WTC11 (cell line): Measurements from ENCODE around the gene KCNIP3.

Experiments
- SMAD4 ChIP-seq: sonication (generic); formaldehyde crosslinking; IDR thresholded peaks from 2 replicates; pipeline ENCODE4 v1.8.0; 2022; ENCODE audit warnings: mild to moderate bottlenecking, missing genetic modification reagents
- ZBTB21 ChIP-seq: sonication (generic); formaldehyde crosslinking; IDR thresholded peaks from 2 replicates; pipeline ENCODE4 v1.8.1; 2023; ENCODE audit warnings: mild to moderate bottlenecking, missing genetic modification reagents, borderline replicate concordance
- TF ChIP-seq, protein P1 (sequence below): fragments of 200-600 bp; IDR thresholded peaks from 2 replicates; pipeline ENCODE4 v1.8.0; 2022; ENCODE audit warnings: antibody characterized with exemption
- TF ChIP-seq, protein P2 (sequence below): sonication (generic); formaldehyde crosslinking; IDR thresholded peaks from 2 replicates; pipeline ENCODE4 v1.8.0; 2022; ENCODE audit warnings: mild to moderate bottlenecking, missing genetic modification reagents
- TF ChIP-seq, protein P3 (sequence below): fragments of 250-450 bp; sonication (Bioruptor Pico); IDR thresholded peaks from 2 replicates; pipeline ENCODE4 v2.1.2; 2022; ENCODE audit warnings: mild to moderate bottlenecking, moderate library complexity

DNA sequence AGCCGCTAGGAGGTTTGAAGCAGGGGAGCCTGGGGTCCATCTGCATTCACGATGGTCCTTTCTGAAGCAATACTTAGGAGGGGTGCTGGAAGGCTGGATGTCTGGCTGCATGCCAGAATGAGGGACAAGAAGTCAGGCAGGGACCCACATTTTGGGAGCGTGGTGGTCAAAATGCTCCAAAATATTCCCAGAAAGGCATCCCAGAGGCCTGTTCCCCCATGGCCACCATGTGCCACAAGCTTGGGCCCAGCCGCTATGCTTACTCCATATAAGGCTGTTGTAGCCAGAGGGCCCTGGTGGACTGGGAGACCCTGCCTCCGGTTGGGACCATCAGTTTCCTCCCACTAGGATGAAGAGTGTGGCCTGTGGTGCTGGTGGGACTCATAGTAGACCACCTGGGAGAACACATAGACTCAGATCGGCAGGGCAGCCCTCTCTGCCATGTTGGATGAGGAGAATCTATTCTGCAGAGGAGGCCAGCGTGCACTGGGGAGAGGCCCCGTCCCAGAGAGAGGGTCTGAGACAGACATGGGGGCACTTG, 26.5 kb upstream of the KCNIP3 start:
- TF ChIP-seq, protein P1, sequence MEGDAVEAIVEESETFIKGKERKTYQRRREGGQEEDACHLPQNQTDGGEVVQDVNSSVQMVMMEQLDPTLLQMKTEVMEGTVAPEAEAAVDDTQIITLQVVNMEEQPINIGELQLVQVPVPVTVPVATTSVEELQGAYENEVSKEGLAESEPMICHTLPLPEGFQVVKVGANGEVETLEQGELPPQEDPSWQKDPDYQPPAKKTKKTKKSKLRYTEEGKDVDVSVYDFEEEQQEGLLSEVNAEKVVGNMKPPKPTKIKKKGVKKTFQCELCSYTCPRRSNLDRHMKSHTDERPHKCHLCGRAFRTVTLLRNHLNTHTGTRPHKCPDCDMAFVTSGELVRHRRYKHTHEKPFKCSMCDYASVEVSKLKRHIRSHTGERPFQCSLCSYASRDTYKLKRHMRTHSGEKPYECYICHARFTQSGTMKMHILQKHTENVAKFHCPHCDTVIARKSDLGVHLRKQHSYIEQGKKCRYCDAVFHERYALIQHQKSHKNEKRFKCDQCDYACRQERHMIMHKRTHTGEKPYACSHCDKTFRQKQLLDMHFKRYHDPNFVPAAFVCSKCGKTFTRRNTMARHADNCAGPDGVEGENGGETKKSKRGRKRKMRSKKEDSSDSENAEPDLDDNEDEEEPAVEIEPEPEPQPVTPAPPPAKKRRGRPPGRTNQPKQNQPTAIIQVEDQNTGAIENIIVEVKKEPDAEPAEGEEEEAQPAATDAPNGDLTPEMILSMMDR: no peak
- TF ChIP-seq, protein P2, sequence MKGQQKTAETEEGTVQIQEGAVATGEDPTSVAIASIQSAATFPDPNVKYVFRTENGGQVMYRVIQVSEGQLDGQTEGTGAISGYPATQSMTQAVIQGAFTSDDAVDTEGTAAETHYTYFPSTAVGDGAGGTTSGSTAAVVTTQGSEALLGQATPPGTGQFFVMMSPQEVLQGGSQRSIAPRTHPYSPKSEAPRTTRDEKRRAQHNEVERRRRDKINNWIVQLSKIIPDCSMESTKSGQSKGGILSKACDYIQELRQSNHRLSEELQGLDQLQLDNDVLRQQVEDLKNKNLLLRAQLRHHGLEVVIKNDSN (CRISPR knock-in tag): no peak
- no peak for TF ChIP-seq SMAD4 (CRISPR knock-in tag)
- no peak for TF ChIP-seq ZBTB21 (CRISPR knock-in tag)
- TF ChIP-seq, protein P3, sequence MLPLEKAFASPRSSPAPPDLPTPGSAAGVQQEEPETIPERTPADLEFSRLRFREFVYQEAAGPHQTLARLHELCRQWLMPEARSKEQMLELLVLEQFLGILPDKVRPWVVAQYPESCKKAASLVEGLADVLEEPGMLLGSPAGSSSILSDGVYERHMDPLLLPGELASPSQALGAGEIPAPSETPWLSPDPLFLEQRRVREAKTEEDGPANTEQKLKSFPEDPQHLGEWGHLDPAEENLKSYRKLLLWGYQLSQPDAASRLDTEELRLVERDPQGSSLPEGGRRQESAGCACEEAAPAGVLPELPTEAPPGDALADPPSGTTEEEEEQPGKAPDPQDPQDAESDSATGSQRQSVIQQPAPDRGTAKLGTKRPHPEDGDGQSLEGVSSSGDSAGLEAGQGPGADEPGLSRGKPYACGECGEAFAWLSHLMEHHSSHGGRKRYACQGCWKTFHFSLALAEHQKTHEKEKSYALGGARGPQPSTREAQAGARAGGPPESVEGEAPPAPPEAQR (CRISPR knock-in tag): no peak
